Activated naive CD4-positive, alpha-beta T cell treated with anti-CD3 and anti-CD28 coated beads for 36 hours (primary cell): ENCODE data around the gene SRPK1. TPM values are rescaled to one million over a fixed set of nuclear protein-coding genes. Genes with fewer than 3 reads are reported as not detected.

Source experiments
- CTCF ChIA-PET: fragments of 350-600 bp; sonication (Branson Sonifier 250); formaldehyde crosslinking; loops from one replicate; lab custom pipeline; 2021; ENCODE audit warnings: antibody characterized with exemption; lab: Charles Lee
- DNase-seq: peaks from one replicate; pipeline ENCODE4 v3.0.0-alpha.2; 2020
- H3K27ac Mint-ChIP-seq: one replicate; pipeline ENCODE4 v1.8.0; 2021; ENCODE audit warnings: mild to moderate bottlenecking, mixed read lengths
- H3K27me3 Mint-ChIP-seq: one replicate; pipeline ENCODE4 v1.8.0; 2021; ENCODE audit warnings: low read depth, mixed read lengths
- H3K36me3 Mint-ChIP-seq: one replicate; pipeline ENCODE4 v1.8.0; 2021; ENCODE audit warnings: low read depth, mixed read lengths
- H3K4me1 Mint-ChIP-seq: one replicate; pipeline ENCODE4 v1.8.0; 2021; ENCODE audit warnings: low read depth, mixed read lengths
- H3K4me3 Mint-ChIP-seq: one replicate; pipeline ENCODE4 v1.8.0; 2021; ENCODE audit warnings: mild to moderate bottlenecking, moderate library complexity, mixed read lengths
- H3K9me3 Mint-ChIP-seq: one replicate; pipeline ENCODE4 v1.8.0; 2021; ENCODE audit warnings: mixed read lengths
- intact Hi-C: fragments of 100-400 bp; cut with micrococcal nuclease; formaldehyde crosslinking; loops from one replicate; pipeline ENCODE4 v1.15.1; 2023
- total RNA-seq, 2 experiments: library from RNA; stranded (reverse); gene quantifications; one replicate each; pipeline ENCODE4 v1.2.3, GENCODE V29; 2021

The SRPK1 gene
- total RNA-seq, 2 experiments from 2014 or later, result 126 to 127 TPM

DNA sequence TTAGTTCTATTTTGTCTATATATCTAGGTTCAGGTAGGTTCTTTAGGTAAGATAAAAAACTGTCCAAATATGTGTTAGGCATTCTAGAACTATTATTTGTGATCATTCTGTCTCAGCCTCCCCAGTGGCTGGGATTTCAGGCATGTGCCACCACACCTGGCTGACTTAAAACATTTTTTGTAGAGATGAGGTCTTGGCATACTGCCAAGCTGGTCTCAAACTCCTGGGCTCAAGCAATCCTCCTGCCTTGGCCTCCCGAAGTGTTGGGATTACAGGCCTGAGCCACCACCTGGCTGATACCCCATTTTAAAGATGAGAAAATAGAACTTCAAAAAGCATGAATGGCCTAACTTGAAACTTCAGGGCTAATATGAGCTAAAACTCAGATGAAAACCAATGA lies 81.9 kb downstream of the SRPK1 start:
- intact Hi-C loops, result no loop called here
- Mint-ChIP-seq H3K4me1 (no peaks in the 10 kb centered on the region), H3K27me3 (no peaks in the 10 kb centered on the region), H3K36me3 (peaks cover 47% of the 10 kb centered on the region), H3K4me3 (no peak overlapping the region), H3K9me3 (no peaks in the 10 kb centered on the region), H3K27ac (no peak overlapping the region)
- no peak for DNase-seq
- CTCF ChIA-PET, result interaction anchor here (0.7 kb wide), 1 partner anchor 9 kb away, joined by 4 read pairs; no protein-coding TSS in a partner anchor

DNA sequence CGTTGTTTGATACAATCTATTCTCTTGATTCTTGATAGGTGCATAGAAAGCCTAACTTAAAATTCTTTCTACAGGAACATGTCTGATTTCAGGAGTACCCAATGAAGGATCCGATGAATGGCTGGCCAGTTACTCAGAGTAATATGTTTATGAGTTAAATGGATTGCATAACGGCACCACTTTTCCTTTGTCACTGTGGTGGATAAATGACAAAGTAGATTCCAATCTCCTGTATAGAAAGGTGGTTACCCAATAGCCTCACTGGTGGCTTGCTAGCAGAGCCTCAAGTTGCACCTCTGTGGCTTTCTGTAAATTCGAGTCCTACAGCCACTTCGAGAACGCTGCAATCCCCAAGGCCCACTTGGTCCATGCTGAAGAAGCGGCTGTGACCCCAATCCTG lies 87.4 kb downstream of the SRPK1 start:
- Mint-ChIP-seq H3K36me3 (peaks cover 24% of the 10 kb centered on the region), H3K9me3 (no peaks in the 10 kb centered on the region), H3K4me3 (no peak overlapping the region), H3K27me3 (no peaks in the 10 kb centered on the region), H3K27ac (no peak overlapping the region), H3K4me1 (no peaks in the 10 kb centered on the region)
- CTCF ChIA-PET, result no interaction called here
- intact Hi-C loops, result no loop called here
- DNase-seq, result no peak

DNA sequence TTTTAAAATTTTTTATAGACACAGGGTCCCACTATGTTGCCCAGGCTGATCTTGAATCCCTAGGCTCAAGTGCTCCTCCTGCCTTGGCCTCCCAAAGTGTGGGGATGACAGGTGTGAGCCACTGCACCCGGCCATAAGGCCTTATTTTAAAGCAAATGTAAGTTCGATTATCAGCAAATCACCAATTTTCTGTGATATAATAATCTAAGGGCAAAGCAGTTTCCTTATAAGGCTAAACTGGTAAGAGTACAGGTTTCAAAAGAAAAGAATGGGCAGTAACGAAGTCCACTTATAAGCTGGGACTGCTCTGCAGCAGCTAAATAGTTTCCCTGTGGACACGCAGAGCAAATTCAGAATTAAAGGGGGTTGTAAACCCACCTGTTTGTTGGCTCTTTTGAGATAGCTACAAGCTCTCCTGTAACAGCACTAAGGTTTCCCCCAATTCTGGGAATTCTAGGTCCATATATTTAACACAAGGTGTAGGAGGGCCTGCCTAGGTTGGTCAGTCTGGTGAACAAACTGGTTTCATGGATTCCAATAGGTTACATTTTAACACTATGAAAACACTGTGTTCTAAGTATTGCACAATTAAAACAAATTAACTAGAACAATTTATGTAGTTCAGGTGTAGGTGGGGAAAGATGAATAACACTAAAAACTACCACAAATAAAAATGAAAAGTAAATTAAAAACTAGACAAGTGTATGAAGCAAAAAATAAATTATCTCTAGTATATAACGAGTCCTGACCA lies 89.5 kb downstream of the SRPK1 start:
- Mint-ChIP-seq H3K4me1 (no peaks in the 10 kb centered on the region), H3K9me3 (no peaks in the 10 kb centered on the region), H3K27ac (no peak overlapping the region), H3K36me3 (peaks cover 17% of the 10 kb centered on the region), H3K4me3 (no peak overlapping the region), H3K27me3 (peaks cover 2% of the 10 kb centered on the region)
- CTCF ChIA-PET, result interaction anchor here (0.9 kb wide), 1 partner anchor 309 kb away, joined by 3 read pairs; no protein-coding TSS in a partner anchor
- no peak for DNase-seq
- intact Hi-C loops, result no loop called here

DNA sequence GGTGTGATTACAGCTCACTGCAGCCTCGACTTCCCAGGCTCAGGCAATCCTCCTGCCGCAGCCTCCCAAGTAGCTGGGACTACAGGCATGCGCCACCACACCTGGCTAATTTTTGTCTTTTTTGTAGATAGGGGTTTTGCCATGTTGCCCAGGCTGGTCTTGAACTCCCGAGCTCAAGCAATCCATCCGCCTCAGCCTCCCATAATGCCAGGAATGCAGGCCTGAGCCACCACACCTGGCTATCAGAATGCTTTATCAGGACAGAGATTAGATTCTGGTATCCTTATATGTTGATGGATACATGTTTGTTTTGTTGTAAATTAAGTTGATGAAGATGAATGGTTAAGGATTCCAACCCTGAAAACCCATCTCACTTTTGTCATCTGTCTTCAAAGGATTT lies 91.6 kb downstream of the SRPK1 start:
- Mint-ChIP-seq H3K9me3 (no peaks in the 10 kb centered on the region), H3K4me1 (no peaks in the 10 kb centered on the region), H3K27me3 (peaks cover 2% of the 10 kb centered on the region), H3K4me3 (no peak overlapping the region), H3K36me3 (peaks cover 4% of the 10 kb centered on the region), H3K27ac (no peak overlapping the region)
- CTCF ChIA-PET, result no interaction called here
- DNase-seq, result no peak
- intact Hi-C loops, result no loop called here

DNA sequence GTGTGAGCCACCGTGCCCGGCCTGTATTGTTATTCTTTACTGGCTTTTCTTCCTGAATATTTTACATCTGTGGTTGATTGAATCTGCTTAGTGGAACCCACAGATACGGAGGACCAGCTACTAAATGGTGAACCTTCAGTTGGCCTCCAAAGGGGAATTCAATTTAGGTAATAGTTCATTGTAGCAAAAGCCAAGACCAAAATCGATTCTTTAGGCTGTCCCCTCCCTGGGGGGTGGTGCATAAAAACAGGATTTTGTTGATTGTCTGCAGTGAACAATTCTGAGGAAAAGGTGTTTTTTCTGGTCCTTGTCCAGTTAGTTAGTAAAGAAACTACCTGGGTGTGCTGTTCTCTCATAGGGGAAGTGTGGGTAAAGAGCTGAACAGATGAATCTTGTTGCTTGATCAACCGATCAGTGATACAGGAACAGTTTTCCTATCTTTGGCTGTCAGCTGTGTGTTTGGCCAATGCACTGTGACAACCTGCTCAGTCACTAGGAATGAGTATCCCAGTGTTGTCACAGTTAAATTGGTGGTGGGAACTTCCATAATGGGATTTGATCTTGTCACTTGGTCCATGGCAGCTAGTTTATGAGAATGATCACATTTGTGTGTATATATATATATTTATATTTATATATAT lies 96.2 kb downstream of the SRPK1 start:
- Mint-ChIP-seq H3K27me3 (peaks cover 2% of the 10 kb centered on the region), H3K27ac (no peak overlapping the region), H3K4me1 (no peaks in the 10 kb centered on the region), H3K4me3 (no peak overlapping the region), H3K9me3 (no peaks in the 10 kb centered on the region), H3K36me3 (no peaks in the 10 kb centered on the region)
- no peak for DNase-seq
- CTCF ChIA-PET, result no interaction called here
- intact Hi-C loops, result no loop called here

DNA sequence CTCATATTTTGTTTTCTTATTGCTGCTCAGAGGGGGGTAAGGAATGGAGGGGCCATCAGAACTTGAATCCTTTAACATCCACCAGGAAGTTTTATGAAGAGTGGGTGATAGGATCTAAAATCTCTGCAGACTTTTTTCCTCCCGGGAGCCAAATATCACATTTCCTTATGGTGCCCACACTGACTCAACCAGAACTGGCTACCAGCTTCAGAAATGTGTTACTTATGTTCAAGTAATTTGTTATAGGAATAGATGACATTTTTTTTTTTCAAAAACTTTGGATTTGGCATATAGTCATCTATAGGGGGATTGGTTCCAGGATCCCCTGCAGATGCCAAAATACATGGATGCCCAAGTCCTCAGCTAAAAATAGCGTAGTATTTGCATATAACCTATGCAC lies 97.3 kb downstream of the SRPK1 start:
- H3K36me3 Mint-ChIP-seq, result no peaks in the 10 kb centered on the region
- H3K4me1 Mint-ChIP-seq, result no peaks in the 10 kb centered on the region
- intact Hi-C loops, result no loop called here

DNA sequence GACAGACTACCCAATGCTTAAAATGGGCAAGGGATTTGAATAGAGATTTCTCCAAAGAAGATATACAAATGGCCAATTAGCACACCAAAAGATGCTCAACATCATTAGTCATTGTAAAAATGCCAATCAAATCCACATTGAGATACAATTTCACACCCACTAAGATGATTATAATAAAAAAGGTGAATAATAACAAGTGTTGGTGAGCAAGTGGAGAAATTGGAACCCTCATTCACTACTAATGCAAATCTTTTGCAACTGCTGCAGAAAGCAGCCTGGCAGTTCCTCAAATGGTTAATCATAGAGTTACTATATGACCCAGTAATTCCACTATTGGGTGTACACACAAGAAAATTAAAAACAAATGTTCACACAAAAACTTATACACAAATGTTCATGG lies 103.4 kb downstream of the SRPK1 start:
- CTCF ChIA-PET, result no interaction called here
- Mint-ChIP-seq H3K9me3 (peaks cover 1% of the 10 kb centered on the region), H3K27me3 (no peaks in the 10 kb centered on the region), H3K27ac (no peak overlapping the region), H3K4me1 (no peaks in the 10 kb centered on the region), H3K36me3 (peaks cover 1% of the 10 kb centered on the region), H3K4me3 (no peak overlapping the region)
- DNase-seq, result no peak
- intact Hi-C loops, result no loop called here

More for the DNA sequence above, 97.3 kb downstream of the SRPK1 start:
- Mint-ChIP-seq H3K9me3 (no peaks in the 10 kb centered on the region), H3K4me3 (no peak overlapping the region), H3K27ac (no peak overlapping the region), H3K27me3 (peaks cover 2% of the 10 kb centered on the region)
- CTCF ChIA-PET, result no interaction called here
- no peak for DNase-seq

DNA sequence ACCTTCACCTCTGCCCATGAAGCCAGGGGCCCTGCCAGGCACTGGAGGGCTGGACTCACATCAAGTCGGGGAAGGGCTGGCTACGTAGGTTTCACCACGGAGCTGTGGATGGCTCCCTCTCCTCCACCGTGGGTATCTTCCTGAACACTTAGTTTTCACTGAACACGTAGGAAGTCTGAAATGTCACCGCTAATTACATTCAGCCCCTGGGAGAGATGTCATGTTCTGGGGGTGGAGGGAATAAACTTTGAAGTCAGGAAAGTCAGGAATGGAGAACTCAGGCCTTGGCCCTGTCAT lies 109.3 kb downstream of the SRPK1 start:
- Mint-ChIP-seq H3K36me3 (no peaks in the 10 kb centered on the region), H3K9me3 (no peaks in the 10 kb centered on the region), H3K27ac (no peak overlapping the region), H3K4me3 (no peak overlapping the region), H3K27me3 (peaks cover 1% of the 10 kb centered on the region), H3K4me1 (no peaks in the 10 kb centered on the region)
- CTCF ChIA-PET, result no interaction called here
- intact Hi-C loops, result no loop called here
- no peak for DNase-seq

DNA sequence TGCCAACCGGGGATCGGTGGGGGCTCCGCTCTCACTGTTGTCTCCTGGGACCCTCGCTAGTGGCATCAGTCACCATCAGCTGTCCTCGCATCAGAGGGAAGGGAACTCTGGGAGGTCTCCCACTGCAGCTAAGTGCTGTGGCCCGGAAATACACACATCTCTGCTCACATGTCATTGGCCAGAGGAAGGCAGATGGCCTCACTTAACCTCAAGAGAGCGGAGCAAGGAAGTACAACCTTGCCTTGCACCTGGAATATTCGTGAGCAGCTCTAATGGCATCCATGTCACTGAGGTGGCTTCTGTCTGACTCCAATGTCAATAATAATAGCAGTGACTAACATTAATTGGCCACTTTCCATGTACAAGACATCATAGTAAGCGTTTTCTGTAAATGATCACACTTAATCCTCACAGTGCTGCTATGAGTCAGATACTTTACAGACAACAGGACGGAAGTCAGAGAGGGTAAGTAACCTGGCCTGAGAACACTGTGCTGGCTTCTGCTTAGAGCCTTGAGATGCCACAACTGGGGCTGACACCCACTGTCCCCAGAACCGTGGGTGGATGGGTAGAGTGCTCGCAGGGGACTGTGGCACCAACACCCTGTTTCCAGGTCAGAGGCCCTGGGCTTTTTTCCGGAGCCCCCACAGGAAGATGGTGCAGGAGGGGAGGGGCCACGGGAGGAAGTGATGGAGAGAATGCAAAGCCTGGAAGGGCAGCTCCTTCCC lies 109.8 kb downstream of the SRPK1 start:
- Mint-ChIP-seq H3K27ac (no peak overlapping the region), H3K9me3 (no peaks in the 10 kb centered on the region), H3K36me3 (no peaks in the 10 kb centered on the region), H3K4me1 (no peaks in the 10 kb centered on the region), H3K4me3 (no peak overlapping the region), H3K27me3 (peaks cover 6% of the 10 kb centered on the region)
- intact Hi-C loops, result no loop called here
- CTCF ChIA-PET, result no interaction called here
- DNase-seq, result no peak

DNA sequence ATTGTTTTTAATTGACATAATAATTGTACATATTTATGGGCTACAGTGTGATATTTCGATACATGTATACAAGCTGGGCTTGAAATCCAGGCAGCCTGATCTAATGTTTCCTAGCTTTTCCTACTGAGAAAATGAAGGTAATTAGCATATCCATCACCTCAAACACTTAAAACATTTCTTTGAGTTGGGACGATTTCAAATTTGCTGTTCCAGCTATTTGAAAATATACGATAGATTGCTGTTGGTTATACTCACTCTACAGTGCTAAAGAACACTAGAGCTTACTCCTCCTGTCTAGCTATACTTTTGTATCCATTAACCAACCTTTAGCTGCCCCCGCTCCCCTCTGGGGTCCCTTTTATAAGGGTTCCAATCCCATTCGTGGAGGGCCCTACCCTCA lies 111.1 kb downstream of the SRPK1 start:
- Mint-ChIP-seq H3K27ac (no peak overlapping the region), H3K4me3 (no peak overlapping the region), H3K27me3 (peaks cover 11% of the 10 kb centered on the region), H3K9me3 (no peaks in the 10 kb centered on the region), H3K4me1 (peaks cover 3% of the 10 kb centered on the region), H3K36me3 (no peaks in the 10 kb centered on the region)
- intact Hi-C loops, result no loop called here
- CTCF ChIA-PET, result interaction anchor here (0.5 kb wide), 1 partner anchor 253 kb away, joined by 3 read pairs; no protein-coding TSS in a partner anchor
- no peak for DNase-seq

DNA sequence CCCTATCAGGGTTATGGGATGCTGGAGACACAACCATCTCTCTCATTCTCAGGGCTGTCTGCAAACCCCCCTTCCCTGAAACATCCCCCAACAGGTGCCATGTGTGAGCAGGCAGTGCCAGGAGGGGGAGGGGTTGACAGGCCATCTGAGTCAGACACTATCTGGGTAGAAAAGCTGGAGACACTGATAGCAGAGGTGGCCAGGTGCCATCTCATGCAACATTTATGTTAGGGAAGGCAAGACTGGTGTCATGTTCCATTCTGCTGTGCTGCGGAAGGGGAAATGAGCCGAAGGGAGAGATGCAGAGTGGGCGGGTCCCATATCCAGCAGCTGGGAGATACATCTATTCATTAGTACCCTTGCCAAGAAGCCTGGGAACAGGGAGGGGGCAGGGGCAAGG lies 112.2 kb downstream of the SRPK1 start:
- Mint-ChIP-seq H3K36me3 (no peaks in the 10 kb centered on the region), H3K4me1 (peaks cover 5% of the 10 kb centered on the region), H3K27me3 (peaks cover 12% of the 10 kb centered on the region), H3K4me3 (no peak overlapping the region), H3K27ac (no peak overlapping the region), H3K9me3 (no peaks in the 10 kb centered on the region)
- DNase-seq, result no peak
- CTCF ChIA-PET, result no interaction called here
- intact Hi-C loops, result no loop called here

DNA sequence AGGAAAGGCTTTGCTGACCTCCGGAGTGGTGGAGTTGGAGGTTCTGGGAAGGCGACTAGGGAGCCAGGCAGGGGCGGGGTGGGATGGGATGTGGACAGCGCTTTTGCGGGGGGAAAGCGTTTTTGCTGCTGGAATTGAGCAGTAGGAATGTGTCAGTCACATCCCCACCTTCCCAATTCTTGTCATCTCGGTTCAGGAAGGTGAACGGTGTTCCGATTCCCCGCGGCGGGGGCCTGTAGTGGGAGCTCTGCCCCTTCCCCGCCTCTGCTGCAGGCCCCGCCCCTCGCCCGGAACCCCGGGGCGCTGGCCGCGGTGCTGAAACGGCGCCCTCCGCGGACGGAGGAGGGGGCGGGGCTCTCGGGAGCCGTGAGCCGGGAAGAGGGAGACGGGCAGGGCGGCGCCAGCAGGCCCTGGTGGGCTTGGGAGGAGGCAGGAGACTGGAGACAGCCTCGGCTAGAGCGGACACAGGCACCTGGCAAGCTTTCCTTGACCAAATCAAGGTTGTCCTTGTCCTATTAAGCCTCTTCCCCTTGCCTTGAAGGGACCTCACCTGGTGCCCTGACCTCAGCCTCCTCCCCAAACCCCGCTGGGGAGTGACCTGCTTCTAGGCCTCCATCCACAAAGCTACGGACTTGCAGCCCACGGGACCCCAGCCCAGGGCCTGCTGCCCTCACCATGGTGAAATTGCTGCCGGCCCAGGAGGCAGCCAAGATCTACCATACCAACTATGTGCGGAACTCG lies 115.7 kb downstream of the SRPK1 start, which contains the start of gene LHFPL5:
Gene LHFPL5, plus strand, starts transcription at position 357 of the 741 bp plus-strand sequence. Its CDS starts 319 bp downstream, at position 676.
- peak; percentile 48 for DNase-seq
- Mint-ChIP-seq H3K9me3 (no peaks in the 10 kb centered on the region), H3K4me3 (no peak within 1 kb of the TSS), H3K36me3 (no peaks in the 10 kb centered on the region), H3K27me3 (peaks cover 12% of the 10 kb centered on the region), H3K4me1 (peaks cover 5% of the 10 kb centered on the region), H3K27ac (no peak within 1 kb of the TSS)
- CTCF ChIA-PET, result no interaction called here
- intact Hi-C loops, result no loop called here
